ENCODE data around the gene SMARCC2.

Gene SMARCC2

GRCh38 chr12:56162468-56163290, 26.6 kb downstream of the SMARCC2 start:
- ChIA-PET CTCF (interaction anchor here (1.5 to 3.3 kb wide), 4 partner anchors 9 to 44 kb away, joined by 4 to 16 read pairs (median 12); partner anchors contain the start of genes SMARCC2 and ZC3H10), POLR2A (interaction anchor here (0.6 to 3.8 kb wide), 12 partner anchors 10 to 129 kb away, joined by 3 to 13 read pairs (median 5); partner anchors contain the start of genes ESYT1, RNF41 and SMARCC2)
- TF ChIP-seq CTCF (IDR thresholded peaks at IDR 0.05; ENCODE audit: insufficient read depth, low read length, missing control alignments), result no peak
- peak overlapping the region; percentile 3; the same call in 1 of the 2 replicates for H3K4me3 ChIP-seq (ENCODE audit: low read depth, low read length)
- no peak for DNase-seq (ENCODE audit: low read depth, low spot score)

DNA sequence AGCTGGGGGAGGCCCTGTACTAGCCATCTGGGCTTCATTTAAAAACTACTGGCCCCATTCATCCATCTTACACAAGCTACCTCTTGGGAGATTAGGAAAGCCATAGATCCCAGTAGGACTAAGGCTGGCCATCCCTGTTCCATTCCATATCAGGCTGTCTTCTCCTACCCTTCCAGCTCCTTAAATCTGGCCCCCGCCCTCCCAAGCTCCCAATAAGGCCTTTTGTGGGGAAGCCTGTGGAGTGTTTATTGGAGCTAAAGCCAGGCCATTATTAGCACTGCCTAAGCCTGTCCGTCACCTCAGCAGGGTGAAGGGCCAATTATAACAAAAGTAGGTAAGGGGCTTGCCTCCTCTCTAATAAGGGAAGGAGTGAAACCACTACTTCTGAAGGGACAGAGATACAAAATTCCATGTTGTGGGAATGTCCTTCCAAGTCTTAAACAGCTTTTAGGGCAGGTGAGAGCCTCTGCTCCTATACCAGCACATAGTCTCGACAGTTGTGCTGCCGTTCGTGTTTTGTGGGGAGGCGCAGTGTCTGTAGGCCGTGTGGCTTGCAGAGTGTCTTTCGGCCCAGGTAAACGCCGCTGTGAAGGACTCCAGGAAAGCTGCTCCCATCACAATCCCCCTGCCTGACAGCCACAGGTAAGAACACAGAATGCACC, 27.5 kb downstream of the SMARCC2 start:
- no peak for DNase-seq (ENCODE audit: low read depth, low spot score)
- ChIA-PET POLR2A (interaction anchor here (1.1 to 3.8 kb wide), 12 partner anchors 7 to 116 kb away, joined by 3 to 14 read pairs (median 6); partner anchors contain the start of genes ESYT1, RNF41, SMARCC2 and ZC3H10), CTCF (interaction anchor here (1.5 to 4.2 kb wide), 5 partner anchors 8 to 43 kb away, joined by 4 to 35 read pairs (median 15); partner anchors contain the start of genes SMARCC2 and ZC3H10)
- no peak overlapping the region; the same call in none of the 2 replicates for H3K4me3 ChIP-seq (ENCODE audit: low read depth, low read length)
- TF ChIP-seq CTCF (IDR thresholded peaks at IDR 0.05; ENCODE audit: insufficient read depth, low read length, missing control alignments), result no peak

- DNase-seq (ENCODE audit: low read depth, low spot score), result no peak
- ChIA-PET CTCF (interaction anchor here (1.5 to 4.2 kb wide), 4 partner anchors 8 to 42 kb away, joined by 4 to 35 read pairs (median 16); partner anchors contain the start of genes SMARCC2 and ZC3H10), POLR2A (interaction anchor here (1.1 to 3.8 kb wide), 8 partner anchors 8 to 115 kb away, joined by 3 to 14 read pairs (median 6); partner anchors contain the start of genes ESYT1, SMARCC2 and ZC3H10)
- H3K4me3 ChIP-seq (ENCODE audit: low read depth, low read length), result peak overlapping the region; percentile 99
- no peak for TF ChIP-seq CTCF (IDR thresholded peaks at IDR 0.05; ENCODE audit: insufficient read depth, low read length, missing control alignments)
Observed at GRCh38 chr12:56160894-56161689, 28.2 kb downstream of the SMARCC2 start.

DNA sequence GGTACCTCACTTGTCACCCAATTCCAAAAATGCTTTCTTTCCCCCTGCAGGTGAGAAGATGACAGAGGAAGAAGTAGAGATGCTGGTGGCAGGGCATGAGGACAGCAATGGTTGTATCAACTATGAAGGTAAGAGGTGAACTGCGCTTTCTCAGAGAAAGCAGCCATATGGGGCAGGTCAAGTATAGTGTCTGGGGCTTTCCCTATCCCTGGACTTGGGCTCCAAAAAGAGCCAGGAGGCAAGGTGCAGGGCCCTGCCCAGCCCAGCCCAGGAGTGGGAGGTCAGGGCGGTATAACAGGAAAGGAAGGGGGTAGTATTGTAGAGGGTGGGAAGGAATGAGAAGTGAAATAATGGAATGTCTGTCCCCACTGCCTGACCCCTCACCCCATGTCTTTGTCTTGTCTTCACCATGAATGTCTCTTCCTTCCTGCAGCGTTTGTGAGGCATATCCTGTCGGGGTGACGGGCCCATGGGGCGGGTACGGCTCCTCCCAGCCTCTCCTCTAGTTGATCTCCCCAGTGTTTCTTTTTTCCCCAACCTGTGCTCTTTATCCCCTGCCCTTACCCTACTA, 29.0 kb downstream of the SMARCC2 start:
- peak overlapping the region; percentile 99 for H3K4me3 ChIP-seq (ENCODE audit: low read depth, low read length)
- POLR2A ChIA-PET, result interaction anchor here (1.8 to 3.8 kb wide), 5 partner anchors 9 to 33 kb away, joined by 8 to 23 read pairs (median 14); partner anchors contain the start of genes ESYT1 and SMARCC2
- no peak for DNase-seq (ENCODE audit: low read depth, low spot score)
- CTCF ChIA-PET, result interaction anchor here (0.9 to 4.2 kb wide), 4 partner anchors 29 to 41 kb away, joined by 6 to 35 read pairs (median 18); partner anchors contain the start of genes SMARCC2 and ZC3H10
- TF ChIP-seq CTCF (IDR thresholded peaks at IDR 0.05; ENCODE audit: insufficient read depth, low read length, missing control alignments), result no peak

- H3K4me3 ChIP-seq (ENCODE audit: low read depth, low read length), result peak overlapping the region; percentile 99
- ChIA-PET POLR2A (interaction anchor here (1.1 to 2.8 kb wide), 8 partner anchors 10 to 112 kb away, joined by 4 to 23 read pairs (median 6); partner anchors contain the start of genes ESYT1, RNF41 and SMARCC2), CTCF (interaction anchor here (0.9 to 4.2 kb wide), 4 partner anchors 29 to 41 kb away, joined by 6 to 35 read pairs (median 14); partner anchors contain the start of genes ESYT1, SMARCC2 and ZC3H10)
- TF ChIP-seq CTCF (IDR thresholded peaks at IDR 0.05; ENCODE audit: insufficient read depth, low read length, missing control alignments), result no peak
- no peak for DNase-seq (ENCODE audit: low read depth, low spot score)
Observed at GRCh38 chr12:56159482-56160192, 29.6 kb downstream of the SMARCC2 start.
